HG03159 (cell line): ENCODE results near the gene NR2C2.
A peak's percentile ranks its signal among the peaks of the same experiment; 100 is the strongest.

Experiments
- ATAC-seq: cut with Tn5 transposase; IDR thresholded peaks from one replicate; pipeline ENCODE4 v1.9.1; 2021; ENCODE audit warnings: mild to moderate bottlenecking, moderate library complexity; ENCODE audit not compliant: unreplicated experiment

NR2C2 gene

DNA sequence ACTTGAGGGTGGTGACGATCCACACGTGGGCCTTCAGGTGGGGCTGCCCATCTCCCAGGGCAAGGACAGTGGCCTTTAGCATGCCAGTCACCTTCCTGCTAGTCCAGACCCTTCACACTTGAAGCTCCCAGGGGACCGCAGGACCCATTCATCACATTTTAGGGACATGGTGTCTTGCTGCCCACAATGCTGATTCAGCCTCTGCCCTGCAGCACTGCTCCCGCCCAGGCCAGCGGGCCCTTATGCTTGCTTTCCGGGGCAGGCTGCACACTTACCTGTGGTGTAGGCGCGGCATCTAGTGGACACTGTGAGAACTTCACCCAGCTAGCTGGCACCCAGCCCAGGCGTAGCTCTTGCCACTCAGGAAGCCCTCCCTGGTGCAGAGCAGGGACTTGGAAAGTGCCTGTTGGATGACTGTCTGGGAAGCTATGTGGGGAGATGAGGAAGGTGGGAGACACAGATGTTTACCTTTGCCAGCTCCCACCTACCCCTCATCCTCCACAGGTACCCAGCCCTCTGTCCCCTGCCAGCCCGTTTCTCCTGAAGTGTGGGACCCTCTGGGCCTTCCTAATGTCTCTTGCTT is 26.3 kb upstream of the NR2C2 start:
- ATAC-seq = peak; percentile 86

DNA sequence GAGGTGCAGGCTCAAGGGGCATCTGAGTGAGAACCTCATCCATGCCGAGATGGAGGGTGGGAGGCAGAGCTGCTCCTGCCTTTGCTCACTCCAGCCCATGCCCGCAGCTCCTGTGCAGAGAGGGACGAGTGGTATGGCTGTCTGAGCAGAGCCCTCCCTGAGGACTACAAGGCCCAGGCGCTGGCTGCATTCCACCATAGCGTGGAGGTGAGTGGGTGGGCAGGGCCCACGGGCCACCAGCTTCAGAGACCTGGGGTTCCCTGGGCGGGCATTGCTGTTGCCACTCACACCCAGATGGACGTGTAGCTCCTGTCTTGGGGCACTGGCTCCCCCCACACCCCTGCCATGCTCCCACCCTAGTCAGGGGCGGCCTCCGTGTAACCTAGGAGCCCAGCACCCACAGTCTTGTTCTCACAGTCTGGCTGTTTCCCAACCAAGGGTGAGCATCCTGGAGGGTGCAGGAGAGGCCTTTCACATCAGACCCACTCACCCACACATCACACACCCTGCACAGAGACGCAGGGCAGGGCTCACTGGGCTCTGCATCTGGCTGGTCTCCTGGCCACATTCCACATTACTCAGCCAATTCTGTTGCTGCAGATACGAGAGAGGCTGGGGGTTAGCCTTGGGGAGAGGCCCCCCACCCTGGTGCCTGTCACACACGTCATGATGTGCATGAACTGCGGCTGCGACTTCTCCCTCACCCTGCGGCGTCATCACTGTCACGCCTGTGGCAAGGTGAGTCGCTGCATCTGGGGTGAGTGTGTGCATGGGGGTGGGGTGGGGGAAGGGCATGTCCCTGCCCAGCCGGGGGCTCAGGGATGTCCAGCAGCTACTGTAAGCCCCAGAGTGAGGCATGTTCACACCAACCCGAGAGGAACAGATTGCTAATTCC is 25.3 kb upstream of the NR2C2 start:
- ATAC-seq = no peak

DNA sequence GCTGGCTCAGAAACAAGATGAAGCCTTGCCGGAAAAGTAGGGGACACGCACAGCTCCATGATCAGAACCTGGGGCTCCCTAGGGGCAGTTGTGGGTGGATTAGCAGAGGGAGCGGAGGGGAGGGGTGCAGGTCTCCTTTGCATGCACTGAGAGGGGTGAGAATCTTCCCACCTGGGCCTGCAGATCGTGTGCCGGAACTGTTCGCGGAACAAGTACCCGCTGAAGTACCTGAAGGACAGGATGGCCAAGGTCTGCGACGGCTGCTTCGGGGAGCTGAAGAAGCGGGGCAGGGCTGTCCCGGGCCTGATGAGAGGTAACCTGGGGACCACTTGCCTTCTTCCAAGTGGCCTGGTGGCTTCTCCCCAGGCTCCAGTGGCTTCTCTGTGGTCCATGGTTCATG is 24.5 kb upstream of the NR2C2 start:
- no peak for ATAC-seq

DNA sequence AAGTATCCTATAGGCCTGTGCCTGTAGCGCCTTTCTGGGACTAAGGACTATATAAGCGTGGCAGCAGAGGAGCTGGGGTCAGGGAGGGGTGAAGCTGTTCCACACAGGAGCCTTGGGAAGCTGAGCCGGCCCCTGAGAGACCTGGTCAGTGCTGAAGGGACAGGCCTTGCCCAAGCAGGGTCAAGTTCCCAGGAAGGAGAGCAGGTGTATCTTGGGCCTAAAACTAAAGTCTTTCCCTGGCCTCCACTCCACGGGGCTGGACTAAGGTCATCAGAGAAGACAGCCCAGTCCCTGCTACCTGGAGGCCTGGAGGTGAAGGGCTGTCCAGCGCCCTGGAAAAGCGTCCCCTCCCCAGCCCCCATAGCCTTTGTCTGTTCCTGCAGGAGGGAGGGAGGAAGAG is 23.9 kb upstream of the NR2C2 start:
- no peak for ATAC-seq

DNA sequence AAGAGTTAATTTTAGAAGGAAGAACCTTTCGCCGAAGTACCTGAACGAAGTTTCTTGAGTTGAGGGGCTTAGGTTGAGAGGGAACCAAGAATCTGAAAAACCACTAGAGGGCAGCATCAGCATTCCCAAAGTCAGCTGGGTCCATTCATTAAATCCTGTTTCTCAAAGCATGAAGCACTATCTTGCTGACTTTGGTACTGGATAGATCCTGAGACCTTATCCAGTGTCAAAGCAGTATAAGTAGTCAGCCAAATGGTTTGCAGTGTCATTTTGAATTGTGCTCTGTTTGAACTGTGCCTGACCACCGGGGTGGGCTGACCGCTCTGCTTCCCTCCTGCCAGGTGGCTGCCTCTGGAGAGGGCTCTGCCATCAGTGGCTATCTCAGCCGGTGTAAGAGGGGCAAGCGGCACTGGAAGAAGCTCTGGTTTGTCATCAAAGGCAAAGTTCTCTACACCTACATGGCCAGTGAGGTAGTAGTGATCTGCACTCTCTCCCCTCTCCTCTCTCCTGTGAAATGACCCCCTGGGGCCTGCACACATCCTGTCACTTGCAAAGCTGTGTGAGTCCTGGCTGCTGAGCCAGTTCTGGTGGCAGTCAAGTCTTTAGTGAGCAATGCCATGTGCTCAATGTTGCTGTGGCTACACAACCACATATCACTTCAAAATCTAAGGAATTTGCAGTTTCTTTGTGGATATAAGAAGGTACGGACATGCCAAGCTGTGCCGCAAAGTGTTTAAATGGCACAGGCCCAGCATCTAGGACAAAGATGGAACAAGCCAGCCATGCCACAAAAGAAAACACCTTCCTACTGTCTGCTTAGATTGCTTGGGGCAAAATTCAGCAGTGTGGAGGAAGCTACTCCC is 21.4 kb upstream of the NR2C2 start:
- no peak for ATAC-seq

DNA sequence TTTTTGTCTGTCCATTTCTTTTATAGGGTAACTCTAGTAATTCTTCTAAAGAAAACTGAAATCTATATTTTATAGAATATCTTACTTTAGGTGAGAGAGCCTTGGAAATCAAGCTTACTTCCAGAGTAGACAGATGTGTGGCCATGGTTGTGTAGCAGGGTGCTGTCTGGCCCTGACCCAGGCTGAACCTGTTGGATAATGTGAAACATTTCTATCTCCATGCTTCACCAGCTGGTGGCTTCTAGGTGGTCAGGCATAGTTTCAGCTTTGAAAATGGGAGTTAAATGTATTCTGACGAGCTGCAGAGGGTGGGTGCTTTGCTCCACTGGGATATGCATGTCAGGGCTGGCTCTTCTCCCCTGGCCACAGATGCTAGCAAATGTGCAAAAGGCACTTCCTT is 20.8 kb upstream of the NR2C2 start:
- no peak for ATAC-seq

DNA sequence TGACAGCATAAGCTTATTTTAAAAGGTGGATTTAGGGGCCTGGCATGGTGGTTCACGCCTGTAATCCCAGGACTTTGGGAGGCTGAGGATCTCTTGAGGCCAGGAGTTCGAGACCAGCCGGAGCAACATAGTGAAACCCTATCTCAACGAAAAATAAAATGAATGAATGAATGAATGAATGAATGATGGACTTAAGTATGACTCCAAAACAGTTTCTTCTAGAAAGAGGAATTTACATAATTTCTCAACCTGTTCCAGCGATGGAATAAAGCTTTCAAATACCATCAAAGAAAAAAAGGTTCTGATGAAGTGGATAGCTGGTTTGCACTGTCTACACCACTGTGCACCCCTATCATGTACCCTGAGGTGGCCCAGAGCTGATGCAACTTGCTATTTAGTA is 20.1 kb upstream of the NR2C2 start:
- no peak for ATAC-seq

DNA sequence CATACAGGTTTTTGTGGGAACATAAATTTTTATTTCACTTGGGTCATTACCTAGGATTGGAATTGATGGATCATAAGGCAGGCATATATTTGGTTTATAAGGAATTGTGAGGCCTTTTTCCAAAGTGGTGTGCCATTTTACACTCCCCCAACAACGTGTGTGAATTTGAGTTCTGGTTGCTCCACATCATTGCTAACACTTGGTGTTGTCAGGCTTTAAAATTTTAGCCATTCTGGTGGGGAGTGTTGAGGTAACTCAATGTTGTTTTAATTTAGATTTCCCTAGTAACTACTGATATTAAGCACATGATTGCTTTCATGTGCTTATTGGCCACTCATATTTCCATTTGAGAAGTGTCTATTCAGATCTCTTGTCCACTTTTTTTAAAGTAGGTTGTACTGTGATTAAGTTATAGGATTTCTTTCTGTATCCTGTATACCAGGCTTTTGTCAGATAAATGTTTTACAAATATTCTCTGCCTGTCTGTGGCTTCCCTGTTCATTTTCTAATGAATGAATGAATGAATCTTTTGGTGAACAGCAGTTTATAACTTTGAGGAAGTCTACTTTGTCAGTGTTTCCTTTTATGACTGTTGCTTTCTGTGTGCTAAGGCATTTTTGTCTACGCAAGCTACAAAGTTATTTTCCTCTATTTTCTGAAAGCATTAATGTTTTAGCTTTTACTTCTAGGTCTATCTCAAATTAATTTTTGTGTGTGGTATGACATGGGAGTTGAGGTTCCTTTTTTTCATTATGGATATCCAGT is 17.9 kb upstream of the NR2C2 start:
- no peak for ATAC-seq

DNA sequence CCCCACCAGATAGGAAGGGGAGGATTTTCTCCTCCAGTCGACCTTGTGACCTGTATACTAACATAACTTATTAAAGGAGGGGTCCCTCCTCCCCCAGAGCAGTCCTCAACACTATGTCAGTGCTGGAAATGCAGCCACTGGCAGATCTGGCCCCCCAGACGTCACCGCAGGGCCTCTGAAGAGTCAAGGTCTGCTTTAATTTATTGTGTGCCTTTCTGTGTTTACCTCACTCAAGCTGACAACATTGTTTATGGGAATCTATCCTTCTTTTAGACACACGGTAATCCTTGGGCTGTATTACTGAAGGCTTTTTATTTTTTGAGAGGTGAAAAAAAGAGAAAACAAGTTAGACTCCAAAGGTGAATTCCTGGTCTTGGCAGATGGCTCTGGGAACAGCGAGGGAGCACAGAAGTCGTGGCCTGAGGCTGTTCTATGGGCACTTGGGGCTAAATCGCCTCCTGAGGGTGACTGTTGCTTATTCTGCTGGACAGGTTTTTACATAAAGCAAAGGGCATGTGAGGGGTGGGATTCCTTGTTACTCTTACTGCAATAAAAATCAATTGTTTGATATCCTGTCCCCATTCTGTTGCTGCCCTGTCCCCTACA is 13.5 kb upstream of the NR2C2 start:
- ATAC-seq = no peak

DNA sequence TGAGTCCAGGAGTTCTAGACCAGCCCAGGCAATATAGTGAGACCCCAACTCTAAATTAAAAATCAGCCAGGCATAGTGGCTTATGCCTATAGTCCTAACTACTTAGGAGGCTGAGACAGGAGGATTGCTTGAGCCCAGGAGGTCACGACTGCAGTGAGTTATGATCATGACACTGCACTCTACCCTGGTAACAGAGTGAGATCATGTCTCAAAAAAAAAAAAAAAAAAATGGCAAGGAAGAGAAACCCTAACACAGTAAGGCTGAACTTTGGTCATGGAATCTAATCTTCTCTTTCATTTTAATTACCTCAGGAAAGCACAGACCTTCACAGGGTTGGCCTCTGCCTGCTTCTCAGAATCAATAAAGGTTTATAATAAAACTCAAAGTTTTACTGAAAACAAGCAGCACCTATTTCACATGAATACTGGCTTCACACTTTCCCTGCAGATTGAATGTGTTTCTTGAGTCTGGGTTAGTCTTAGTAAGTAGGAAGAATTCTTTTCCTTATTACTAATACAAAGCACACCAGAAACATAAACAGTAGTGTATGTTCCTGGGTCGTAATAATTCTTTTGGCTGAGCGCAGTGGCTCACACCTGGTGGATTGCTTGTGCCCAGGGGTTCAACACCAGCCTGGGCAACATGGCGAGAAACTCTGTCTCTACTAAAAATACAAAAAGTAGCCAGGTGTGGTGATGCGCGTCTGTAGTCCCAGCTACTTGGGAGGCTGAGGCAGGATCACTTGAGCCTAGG is 11.6 kb upstream of the NR2C2 start:
- no peak for ATAC-seq

DNA sequence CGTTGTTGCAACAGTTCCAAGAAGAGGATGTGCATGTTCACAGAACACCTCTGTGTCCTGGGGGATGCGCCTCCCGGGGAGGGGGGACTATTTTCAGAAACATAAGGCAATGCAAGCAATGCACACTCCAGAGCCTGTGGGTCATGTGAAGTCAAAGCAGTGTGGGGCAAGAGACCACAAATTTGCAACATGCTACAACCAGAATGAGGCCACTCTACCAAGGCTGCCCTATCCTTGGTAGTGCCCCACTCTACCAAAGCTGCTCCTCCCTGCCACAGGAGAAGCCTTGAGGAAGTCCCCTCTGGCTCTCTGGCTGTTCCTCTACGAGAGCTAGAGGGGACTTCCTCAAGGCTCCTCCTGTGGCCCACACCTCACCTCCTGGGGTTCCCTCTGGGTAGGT is 8.4 kb upstream of the NR2C2 start:
- ATAC-seq = no peak

DNA sequence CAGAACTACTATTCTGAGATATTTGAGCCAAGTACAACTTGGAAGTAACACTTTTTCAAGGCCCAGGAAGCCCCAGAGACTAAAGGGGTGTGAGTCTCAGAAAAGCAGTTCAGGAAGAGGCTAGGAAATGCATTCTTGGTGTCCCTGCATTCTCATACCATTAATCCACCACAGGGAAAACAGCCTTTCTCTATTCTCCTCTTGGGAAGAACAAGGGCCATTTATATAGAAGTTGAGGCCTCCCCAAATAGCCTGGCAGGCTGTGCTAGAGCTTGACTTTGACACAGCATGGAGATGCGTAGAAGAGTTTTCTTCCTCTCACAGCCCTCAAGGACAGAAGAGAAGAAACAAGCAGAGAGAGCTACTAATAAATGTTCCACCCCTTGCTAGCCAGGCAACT is 5.5 kb upstream of the NR2C2 start:
- ATAC-seq = no peak

DNA sequence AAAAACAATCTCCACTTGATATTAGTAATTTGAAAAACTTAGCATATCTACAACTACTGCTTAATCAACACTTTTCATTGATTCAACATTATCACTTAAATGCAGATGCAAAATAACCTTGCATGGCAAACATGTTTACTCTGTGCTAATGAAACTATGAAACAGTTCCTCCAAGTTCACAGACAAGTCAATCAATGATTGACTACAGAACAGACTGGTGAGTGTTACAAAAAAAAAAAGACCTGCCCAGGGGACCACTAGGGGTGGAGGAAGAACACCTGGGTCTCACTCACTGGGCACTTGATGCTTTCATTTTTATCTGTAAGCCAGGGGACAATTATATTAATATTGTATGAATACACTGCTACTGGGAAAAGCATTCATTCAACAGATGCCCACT is 4.3 kb upstream of the NR2C2 start:
- no peak for ATAC-seq

DNA sequence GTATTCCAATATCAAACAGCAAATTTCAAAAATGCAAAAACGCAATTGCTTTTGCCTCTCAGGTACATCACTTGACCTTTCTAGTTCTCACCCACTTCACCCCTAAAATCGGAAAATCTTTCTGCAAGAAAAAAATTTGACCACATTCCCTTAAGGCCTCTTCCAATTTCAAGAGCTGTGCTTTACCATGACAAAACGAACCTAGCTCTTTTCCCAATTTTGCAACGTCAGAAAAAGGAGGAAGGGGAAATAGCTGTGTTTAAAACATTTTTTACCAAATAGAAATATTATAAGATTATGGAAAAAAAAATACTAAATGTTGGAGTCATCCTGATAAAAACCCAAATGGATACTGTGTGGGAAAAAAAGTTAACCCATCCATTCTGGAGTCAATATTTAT is 1.1 kb upstream of the NR2C2 start:
- ATAC-seq = no peak

DNA sequence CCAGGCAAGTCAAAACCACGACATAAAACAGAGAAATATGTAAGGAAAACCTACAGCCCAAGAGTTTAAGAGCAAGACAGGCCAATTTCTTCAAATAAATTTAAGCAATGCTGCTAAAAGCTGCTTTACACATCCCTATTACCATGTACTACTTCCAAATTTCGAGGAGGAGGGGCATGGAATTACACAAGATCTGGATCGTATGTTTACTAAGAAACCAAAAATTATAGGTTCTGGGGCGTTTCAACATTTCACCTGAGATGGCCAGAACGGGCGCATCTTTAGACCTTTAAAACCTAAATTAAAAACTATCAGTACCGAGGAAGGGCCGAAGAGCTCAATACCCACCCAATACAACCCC is 664 bp upstream of the NR2C2 start:
- ATAC-seq = no peak

DNA sequence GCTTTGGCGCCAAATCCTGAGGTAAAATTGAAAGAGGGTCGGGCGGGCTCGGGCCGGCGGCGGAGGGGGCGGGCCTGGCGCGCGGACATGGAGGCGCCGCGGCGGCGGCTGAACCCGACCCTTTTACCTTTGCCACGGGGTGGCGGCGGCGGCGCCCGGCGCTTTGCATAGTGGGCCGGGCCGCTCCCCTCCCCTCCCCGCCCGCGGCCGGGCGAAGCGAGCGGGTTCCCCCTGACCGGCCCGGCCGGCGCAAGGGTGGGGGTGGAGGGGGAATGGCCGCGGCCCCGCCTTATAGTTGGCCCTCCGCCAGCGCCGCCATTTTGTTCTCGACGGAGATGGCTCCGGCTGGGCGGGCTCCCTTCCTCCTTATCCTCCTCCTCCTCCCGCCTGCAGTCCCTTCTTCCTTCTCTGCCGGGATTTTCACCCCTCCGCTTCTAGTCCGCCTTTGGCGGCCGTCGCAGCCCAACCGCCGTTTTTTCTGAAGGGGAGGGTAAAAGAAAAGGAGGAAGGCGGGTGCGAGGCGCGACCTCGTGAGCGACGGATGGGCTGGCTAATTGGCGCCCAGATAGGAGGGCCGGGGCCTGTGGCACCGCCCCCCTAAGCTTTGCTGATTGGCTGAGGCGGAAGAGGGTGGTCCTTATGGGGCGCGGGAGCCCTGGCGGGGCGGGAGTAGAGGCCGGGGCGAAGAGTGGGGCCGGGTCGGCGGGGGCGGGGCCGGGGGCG is 664 bp downstream of the NR2C2 start:
- ATAC-seq = peak; percentile 84

DNA sequence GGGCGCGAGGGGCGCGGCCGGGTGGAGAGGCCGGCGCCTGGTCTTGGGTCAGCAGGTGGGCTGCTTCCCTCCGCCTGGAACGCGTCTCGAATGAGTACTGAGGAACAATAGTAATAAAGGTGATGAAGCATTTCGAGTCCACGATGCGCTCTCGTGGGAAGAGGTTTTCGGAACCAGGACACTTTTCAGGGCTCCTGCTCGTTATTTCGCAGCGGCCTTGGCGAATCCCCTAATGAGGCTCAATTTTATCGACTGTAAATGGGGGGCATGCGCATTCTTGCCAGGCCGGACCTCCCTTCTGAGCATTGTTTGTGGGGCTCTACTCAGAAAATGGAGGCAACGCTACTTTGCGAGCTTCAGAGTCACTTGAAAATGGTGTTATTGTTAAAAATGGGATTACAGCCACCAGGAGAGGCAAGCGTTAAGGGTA is 1.2 kb downstream of the NR2C2 start:
- ATAC-seq = no peak

DNA sequence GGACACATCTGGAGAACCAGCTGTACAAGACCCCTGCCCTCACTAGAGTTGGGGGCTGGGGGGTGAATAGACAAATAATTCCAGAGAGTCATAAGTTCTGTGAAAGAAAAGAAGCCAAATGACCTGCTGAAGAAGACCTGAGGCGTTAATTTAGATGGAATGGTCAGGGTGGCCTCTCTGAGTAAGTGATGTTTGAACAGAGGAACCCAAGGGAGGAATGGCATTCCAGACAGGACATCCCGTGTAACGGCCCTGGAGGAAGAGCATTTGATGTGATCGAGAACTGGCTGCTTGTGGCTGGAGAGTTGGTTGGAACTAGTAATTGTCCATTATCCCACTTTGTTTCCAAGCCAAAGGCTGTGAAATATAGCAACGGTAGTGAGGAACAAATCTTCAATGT is 1.7 kb downstream of the NR2C2 start:
- ATAC-seq = no peak

DNA sequence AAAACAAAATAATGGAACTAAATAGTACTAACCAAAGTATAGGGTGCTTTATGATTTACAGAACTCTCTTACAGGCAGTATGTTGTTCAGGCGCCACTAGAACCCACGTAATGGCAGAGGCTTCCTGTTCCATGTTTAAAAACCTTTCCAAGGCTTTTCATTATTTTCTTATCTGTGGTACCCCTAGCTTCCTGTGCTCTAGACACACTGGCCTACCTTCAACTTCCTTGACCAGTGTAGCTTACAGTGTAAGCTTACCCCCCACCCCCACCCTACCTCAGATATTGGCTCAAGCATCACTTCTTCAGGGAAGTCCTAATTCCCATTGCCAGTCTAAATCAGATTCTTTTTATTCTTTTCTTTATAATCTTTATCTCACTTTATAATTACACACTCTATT is 2.9 kb downstream of the NR2C2 start:
- ATAC-seq = no peak
